Uterus (tissue), 4 donors: ENCODE measurements around the gene FBXL3. TPM values are rescaled to one million over a fixed set of nuclear protein-coding genes. Genes with fewer than 3 reads are reported as not detected.

Experiments
- DNase-seq, 2 donors: peaks; one replicate each; pipeline ENCODE4 v3.0.0-alpha.2; 2019 to 2020
- H3K27ac ChIP-seq, 2 donors: fragments of 200-600 bp; sonication (generic); 1 replicate in 1 of 2; 2 replicates in 1 of 2; pipeline ENCODE4 v1.5.1; 2016 to 2018
- H3K27me3 ChIP-seq, 2 donors: fragments of 200-600 bp; sonication (generic); one replicate each; pipeline ENCODE4 v1.5.1; 2018 to 2019; ENCODE audit warnings: control low read depth in 1 of 2
- H3K36me3 ChIP-seq, 2 donors: fragments of 200-600 bp; sonication (generic); one replicate each; pipeline ENCODE4 v1.5.1; 2019; ENCODE audit warnings: control low read depth in 1 of 2
- H3K4me1 ChIP-seq, 2 donors: fragments of 200-600 bp; sonication (generic); one replicate each; pipeline ENCODE4 v1.5.1; 2018 to 2019; ENCODE audit warnings: control low read depth in 1 of 2
- H3K4me3 ChIP-seq, 2 donors: fragments of 200-600 bp; sonication (generic); 1 replicate in 1 of 2; 2 replicates in 1 of 2; pipeline ENCODE4 v1.5.1; 2018 to 2019; ENCODE audit warnings: mild to moderate bottlenecking in 1 of 2
- H3K9me3 ChIP-seq, 2 donors: fragments of 200-600 bp; sonication (generic); one replicate each; pipeline ENCODE4 v1.5.1; 2019; ENCODE audit warnings: control low read depth in 1 of 2
- CTCF ChIP-seq, 4 experiments: fragments of 200-600 bp in 2 of 4; fragments of 450-650 bp in 2 of 4; sonication (generic) in 2 of 4; IDR thresholded peaks; one replicate each; pipeline ENCODE4 v1.5.1; 2016 to 2019; ENCODE audit warnings: antibody characterized with exemption in 4 of 4, mild to moderate bottlenecking in 2 of 4, moderate library complexity in 1 of 4
- POLR2A ChIP-seq, 2 donors: fragments of 450-650 bp; IDR thresholded peaks; one replicate each; pipeline ENCODE4 v1.6.1; 2016; ENCODE audit warnings: antibody characterized with exemption in 2 of 2, mild to moderate bottlenecking in 1 of 2, moderate library complexity in 1 of 2
- intact Hi-C: fragments of 100-400 bp; cut with DNase I; formaldehyde crosslinking; loops from one replicate; pipeline ENCODE4 v1.15.1; 2023; ENCODE audit warnings: low total_unique reads
- total RNA-seq, 4 donors: library from RNA; depleted of rRNA in 3 of 4; stranded (reverse); fragments of >200 nt in 3 of 4; gene quantifications; one replicate each; pipeline versions ENCODE4 v1.1.0 to v1.2.4, GENCODE V29; 2014 to 2023
- donor health status: DM: yes; HTN: yes; CAD: no.

Gene FBXL3
- total RNA-seq, 4 donors from 2014 or later, result 62.8 to 158 (median 92.3) TPM

GRCh38 chr13:77047649-77048343 is 20.8 kb upstream of the FBXL3 start:
- H3K9me3 ChIP-seq, result no peaks in the 10 kb centered on the region
- intact Hi-C loops, result no loop called here
- no peak overlapping the region for H3K4me3 ChIP-seq
- H3K4me1 ChIP-seq, result no peaks in the 10 kb centered on the region
- DNase-seq, result no peak
- no peak for TF ChIP-seq CTCF (IDR thresholded peaks at IDR 0.05)
- H3K27me3 ChIP-seq, result no peaks in the 10 kb centered on the region
- H3K36me3 ChIP-seq, result no peaks in the 10 kb centered on the region
- H3K27ac ChIP-seq, result no peak overlapping the region

- no peaks in the 10 kb centered on the region for H3K27me3 ChIP-seq
- H3K27ac ChIP-seq, result peak overlapping the region; percentile 52 to 63
- no peak for TF ChIP-seq CTCF (IDR thresholded peaks at IDR 0.05)
- no peak for TF ChIP-seq POLR2A (IDR thresholded peaks at IDR 0.05)
- intact Hi-C loops, result no loop called here
- no peaks in the 10 kb centered on the region for H3K36me3 ChIP-seq
- H3K4me1 ChIP-seq, result no peaks in the 10 kb centered on the region
- H3K9me3 ChIP-seq, result no peaks in the 10 kb centered on the region
- H3K4me3 ChIP-seq, result no peak overlapping the region
- no peak for DNase-seq
These were observed 15.7 kb upstream of the FBXL3 start for GRCh38 chr13:77042566-77043177.

GRCh38 chr13:77040835-77041234 is 13.9 kb upstream of the FBXL3 start:
- Histone ChIP-seq H3K36me3 (no peaks in the 10 kb centered on the region), H3K9me3 (no peaks in the 10 kb centered on the region), H3K4me1 (no peaks in the 10 kb centered on the region), H3K27me3 (no peaks in the 10 kb centered on the region), H3K27ac (peak overlapping the region in 1 of 2 donors; percentile 2), H3K4me3 (no peak overlapping the region)
- no peak for TF ChIP-seq CTCF (IDR thresholded peaks at IDR 0.05)
- TF ChIP-seq POLR2A (IDR thresholded peaks at IDR 0.05), result no peak
- DNase-seq, result no peak
- intact Hi-C loops, result no loop called here

GRCh38 chr13:77040076-77040475 is 13.1 kb upstream of the FBXL3 start:
- no peak overlapping the region for H3K27ac ChIP-seq
- no peaks in the 10 kb centered on the region for H3K4me1 ChIP-seq
- no peaks in the 10 kb centered on the region for H3K9me3 ChIP-seq
- no peaks in the 10 kb centered on the region for H3K27me3 ChIP-seq
- H3K36me3 ChIP-seq, result no peaks in the 10 kb centered on the region
- H3K4me3 ChIP-seq, result no peak overlapping the region
- intact Hi-C loops, result no loop called here
- TF ChIP-seq POLR2A (IDR thresholded peaks at IDR 0.05) (no peak), CTCF (IDR thresholded peaks at IDR 0.05) (no peak)
- DNase-seq, result no peak

- H3K27me3 ChIP-seq, result no peaks in the 10 kb centered on the region
- no peak overlapping the region for H3K27ac ChIP-seq
- H3K4me3 ChIP-seq, result no peak overlapping the region
- intact Hi-C loops, result no loop called here
- no peak for TF ChIP-seq POLR2A (IDR thresholded peaks at IDR 0.05)
- no peak for TF ChIP-seq CTCF (IDR thresholded peaks at IDR 0.05)
- H3K9me3 ChIP-seq, result no peaks in the 10 kb centered on the region
- no peaks in the 10 kb centered on the region for H3K36me3 ChIP-seq
- no peaks in the 10 kb centered on the region for H3K4me1 ChIP-seq
- DNase-seq, result no peak
These were observed 12.0 kb upstream of the FBXL3 start for GRCh38 chr13:77038907-77039480.
